ENCODE results near the gene TNNI2.

DNA sequence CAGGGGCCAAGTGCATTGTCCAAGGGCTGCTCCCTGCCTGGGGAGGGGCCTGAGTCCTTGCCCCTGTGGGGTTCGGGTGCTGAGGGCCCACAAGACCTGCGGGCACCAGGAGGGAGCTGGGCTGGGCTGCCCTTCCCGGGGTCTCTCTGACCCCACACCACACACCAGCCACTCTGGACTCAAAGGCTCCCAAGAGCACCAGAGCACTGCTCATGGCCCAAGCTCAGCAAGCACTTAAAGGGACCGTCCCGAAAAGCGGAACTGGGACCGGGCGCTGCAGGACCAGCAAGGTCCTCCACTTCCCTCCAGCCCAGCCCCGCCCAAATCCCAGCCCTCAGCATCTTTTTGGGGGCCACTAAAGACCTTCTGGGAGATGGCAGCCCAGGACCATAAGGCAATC, 19.4 kb downstream of the TNNI2 start:
- TF ChIP-seq EP300 (conservative IDR thresholded peaks at IDR 0.05; ENCODE audit: poor library complexity, severe bottlenecking) (no peak), CTCF (IDR thresholded peaks at IDR 0.05; ENCODE audit: poor library complexity, severe bottlenecking) (no peak), REST (IDR thresholded peaks at IDR 0.05; ENCODE audit: borderline replicate concordance) (no peak), TAF1 (IDR thresholded peaks at IDR 0.05; ENCODE audit: low read depth) (no peak), RAD21 (conservative IDR thresholded peaks at IDR 0.05) (no peak), EZH2 (IDR thresholded peaks at IDR 0.05; ENCODE audit: borderline replicate concordance, insufficient read depth, low read length, poor library complexity, severe bottlenecking) (no peak), POLR2AphosphoS5 (IDR thresholded peaks at IDR 0.05) (no peak), MXI1 (conservative IDR thresholded peaks at IDR 0.05; ENCODE audit: poor library complexity, severe bottlenecking) (no peak)
